ENCODE measurements around the gene OR11H7.
"Not testable (repeated sequence)": the region's sequence is repeated elsewhere in the genome, so short reads cannot be mapped to it uniquely, and the experiment has no call there.

The OR11H7 gene

GRCh38 chr14:20278414-20278813 lies 49.6 kb downstream of the OR11H7 start:
- DNase-seq (ENCODE audit: low read depth in 2 of 2): no peak

- DNase-seq (ENCODE audit: low read depth in 2 of 2): not testable (repeated sequence)
These were observed 51.5 kb downstream of the OR11H7 start for GRCh38 chr14:20280265-20280664.

Data from stimulated activated CD4-positive, alpha-beta T cell treated with anti-CD3 and anti-CD28 coated beads, Interleukin-1b, Interleukin-23, amount 100 ng/mL, for 4 hours (primary cell).